Stimulated activated CD4-positive, alpha-beta T cell treated with anti-CD3 and anti-CD28 coated beads, Interleukin-1b, Interleukin-23, amount 100 ng/mL, for 4 hours (primary cell): ENCODE measurements around the gene MS4A18.

Source experiments
- DNase-seq, 2 donors: peaks; one replicate each; pipeline ENCODE4 v3.0.0-alpha.2; 2020; ENCODE audit warnings: low read depth in 2 of 2

MS4A18 gene

DNA sequence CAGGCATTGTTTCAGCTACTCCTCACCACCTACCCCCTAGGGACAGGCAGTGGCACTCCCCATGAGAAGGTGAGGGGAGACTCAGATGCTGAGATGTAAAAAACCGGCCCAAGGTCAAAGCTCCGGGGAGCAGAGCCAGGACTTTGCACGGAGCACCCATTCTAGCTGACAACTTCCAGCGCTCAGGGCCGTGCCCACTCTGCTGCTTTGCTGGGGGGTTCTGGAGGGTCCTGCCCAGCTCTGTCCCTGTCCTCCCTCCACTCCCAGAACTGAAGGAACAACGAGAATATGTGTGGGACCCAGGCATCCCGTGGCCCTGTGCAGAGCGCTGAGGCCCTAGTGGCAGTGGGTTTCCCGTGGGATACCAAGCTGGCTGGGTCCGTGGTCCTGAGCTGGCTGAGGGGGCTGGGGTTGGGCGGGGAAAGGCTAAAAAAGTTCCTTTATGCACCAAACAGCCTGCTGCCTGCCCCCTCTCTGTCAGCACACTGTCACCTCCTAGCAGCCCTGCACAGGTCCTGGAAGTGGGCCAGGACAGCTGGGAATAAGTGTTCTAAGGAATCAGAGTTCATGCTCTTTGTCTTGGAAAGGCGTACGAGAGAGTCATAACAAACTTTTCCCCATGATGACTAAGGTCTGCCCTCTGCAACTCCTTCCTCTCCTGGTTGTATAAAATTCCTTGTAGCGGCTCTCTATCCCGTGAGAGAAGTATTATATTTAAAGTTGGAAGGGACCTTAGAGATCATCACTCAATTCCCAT is 62.5 kb downstream of the MS4A18 start:
- no peak for DNase-seq

DNA sequence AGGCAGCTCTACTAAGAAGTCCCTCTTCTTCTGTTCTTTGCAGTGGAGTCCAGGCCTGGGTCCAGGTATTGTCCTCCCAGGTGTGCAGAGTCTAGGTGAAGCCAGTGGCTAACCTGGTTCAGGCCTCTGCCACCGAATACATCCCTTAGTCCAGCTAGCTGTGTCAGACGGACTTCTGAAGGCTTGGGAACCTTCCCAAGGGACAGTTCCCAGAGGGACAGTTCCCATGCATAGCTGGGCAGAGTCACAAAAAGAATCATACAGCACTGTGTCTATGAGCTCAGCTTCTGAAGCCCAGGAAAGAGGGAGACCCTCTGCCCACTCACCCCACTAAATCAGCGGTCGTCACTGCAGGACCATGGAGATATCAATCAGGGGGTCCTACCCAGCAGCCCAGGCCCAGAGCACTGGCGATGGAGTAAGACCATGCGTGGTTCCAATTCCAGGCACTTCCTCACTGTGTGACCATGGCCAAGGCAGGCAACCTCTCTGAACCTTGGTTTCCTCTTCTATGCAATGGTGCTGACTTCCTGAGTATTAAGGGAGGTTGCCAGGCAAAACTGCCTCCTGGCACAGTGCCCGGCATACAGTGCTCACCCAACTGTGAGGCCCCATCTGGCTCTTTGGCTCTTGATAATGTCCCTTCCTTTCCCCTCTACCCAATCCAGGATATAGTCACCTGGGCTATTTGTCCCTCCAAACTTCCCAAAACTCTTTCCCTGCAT is 64.0 kb downstream of the MS4A18 start:
- DNase-seq = no peak

DNA sequence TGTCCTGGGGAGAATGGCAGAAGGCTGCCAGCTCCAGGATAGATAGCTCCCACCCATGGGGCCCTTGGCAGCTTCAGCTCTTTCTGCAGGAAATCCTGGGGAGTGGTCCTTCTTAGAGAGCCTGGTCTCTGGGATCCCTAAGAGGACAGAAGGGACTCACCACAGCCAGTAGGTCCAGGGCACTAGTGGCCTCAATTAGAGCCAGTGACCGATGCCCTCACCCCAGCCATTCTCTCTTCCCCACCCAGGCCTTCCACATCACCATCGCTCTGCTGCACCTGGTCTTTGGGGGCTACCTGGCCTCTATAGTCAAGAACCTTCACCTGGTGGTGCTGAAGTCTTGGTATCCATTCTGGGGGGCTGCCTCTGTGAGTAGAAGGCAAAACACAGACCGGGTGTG is 66.2 kb downstream of the MS4A18 start:
- DNase-seq = no peak

DNA sequence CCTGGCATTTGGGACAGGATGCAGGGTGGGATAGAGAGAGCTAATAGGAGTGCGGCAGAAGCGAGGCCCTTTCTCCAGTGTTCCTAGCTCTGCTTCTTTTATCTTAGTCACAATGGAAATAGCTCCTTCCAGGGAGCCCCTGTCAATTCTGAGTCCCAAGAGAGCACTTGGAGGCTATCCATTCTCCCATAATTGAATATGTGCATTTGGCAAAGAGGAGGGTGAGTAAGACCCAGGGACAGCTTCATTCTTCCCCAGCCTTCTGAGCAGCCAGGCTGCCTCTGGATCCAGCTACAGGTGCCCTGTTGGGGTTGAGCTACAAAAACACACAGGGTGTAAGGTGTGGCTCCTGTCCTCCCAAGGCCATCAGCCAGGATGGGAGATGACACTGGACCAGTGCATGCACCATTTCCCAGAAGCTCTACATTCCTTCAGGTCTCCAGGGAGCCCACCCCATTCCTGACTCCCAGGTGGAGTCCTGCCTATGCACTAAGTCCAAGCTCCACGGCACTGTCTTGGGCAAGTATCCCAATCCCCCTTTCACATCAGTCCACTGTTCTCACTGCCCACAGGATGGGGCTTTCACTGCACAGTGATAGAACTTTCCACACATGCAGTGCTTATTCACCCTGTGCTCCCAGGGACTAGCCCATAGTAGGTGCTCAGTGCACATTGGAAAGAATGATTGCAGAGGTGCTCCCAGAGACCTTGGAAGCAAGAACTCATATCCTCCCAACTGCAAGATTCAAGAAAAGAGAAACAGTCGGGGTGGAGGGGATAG is 66.8 kb downstream of the MS4A18 start:
- no peak for DNase-seq

DNA sequence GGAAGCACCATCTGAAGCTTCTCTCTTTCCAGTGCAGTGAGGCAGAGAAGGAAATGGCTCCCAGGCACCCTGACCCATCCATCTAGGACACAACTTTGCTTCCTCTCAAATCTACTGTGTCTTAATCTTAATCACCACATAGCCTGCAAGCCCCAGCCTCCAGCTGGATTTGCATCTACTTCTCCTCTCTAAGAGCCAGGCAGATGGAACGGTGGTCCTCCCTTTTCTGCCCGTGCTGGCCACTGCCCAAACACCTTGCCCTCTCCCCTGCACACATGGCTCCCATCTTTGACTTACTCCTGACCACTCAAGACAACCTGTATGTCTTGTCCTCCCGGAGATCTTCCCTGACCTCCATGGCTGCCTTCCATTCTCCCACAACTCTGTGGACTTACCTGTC is 68.0 kb downstream of the MS4A18 start:
- DNase-seq = no peak
